ENCODE results near the gene PSRC1.

DNA sequence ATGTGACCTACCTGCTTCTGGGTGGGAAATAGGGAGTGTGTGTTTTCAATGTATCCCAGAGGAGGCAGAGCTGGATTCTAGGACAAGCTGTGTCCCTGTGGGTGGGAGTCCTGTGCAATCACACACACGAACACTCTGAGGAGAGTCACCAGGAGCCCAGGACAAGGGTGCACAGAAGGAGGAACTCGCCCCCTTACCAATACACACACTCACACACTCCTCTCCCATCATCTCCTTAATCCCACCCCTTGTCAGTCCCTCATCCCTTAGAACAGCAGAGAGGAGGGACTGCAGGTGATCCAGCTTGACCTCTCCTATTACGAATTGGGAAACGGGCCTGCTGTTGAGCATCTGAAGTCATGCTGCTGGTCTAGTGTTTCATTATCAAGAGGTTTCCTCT lies 32.3 kb upstream of the PSRC1 start:
- TF ChIP-seq CTCF (IDR thresholded peaks at IDR 0.05): no peak
- no peak for TF ChIP-seq ZFX (IDR thresholded peaks at IDR 0.05; ENCODE audit: borderline replicate concordance)

Data from 22Rv1 (cell line).